Measurements from ENCODE around the gene RASGRF2.
"Not testable (repeated sequence)": the region's sequence is repeated elsewhere in the genome, so short reads cannot be mapped to it uniquely, and the experiment has no call there.

The RASGRF2 gene

DNA sequence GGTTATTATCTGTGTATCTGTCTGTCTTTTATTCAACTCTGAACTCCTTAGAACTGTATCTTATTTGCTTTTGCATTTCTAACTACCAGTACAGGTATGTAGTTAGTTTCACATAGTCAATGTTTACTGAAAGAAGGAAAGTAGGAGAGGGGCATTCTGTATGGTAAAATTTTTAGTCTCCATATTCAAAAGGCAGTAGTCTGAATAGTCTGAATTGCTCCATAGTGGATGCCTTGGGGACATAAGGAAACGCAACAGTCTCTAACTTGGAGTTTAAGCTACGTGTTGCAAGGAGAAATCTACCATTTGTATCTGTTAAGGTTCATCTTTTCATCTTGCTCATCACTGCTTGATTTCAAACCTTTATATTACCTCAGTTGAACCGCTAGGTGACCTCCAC, 26.2 kb downstream of the RASGRF2 start:
- DNase-seq = no peak

DNA sequence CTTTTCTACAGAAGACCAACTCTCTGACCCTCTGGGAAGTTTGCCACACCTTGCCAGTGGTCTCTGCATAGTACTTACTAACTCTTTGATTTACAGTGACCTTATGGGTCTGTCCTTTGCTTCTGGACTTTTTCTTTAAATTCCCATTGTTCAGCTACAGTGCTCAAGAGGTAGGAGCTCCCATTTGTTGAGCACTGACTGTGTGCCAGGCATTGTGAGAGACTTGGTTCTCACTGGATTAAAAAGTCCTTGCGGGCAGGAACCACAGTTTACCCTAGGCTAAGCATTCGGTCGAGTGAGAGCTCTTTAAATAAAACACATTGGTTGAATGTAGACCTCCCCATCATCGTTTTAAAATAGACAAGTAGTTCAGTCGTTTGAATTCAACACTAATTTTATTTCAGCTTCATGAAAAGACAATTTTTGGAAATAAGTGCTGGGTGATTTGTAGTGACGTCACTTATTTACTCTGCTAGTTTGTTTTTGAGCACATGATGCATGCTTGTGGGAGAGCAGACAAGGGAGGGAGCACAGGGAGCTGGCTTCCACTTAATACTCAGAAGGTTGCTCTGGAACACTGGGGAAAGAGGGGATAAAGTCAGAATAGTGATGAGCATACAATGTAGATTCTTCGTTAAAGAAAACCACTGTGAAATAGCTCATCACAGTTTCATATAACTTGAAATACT, 27.1 kb downstream of the RASGRF2 start:
- DNase-seq = no peak

DNA sequence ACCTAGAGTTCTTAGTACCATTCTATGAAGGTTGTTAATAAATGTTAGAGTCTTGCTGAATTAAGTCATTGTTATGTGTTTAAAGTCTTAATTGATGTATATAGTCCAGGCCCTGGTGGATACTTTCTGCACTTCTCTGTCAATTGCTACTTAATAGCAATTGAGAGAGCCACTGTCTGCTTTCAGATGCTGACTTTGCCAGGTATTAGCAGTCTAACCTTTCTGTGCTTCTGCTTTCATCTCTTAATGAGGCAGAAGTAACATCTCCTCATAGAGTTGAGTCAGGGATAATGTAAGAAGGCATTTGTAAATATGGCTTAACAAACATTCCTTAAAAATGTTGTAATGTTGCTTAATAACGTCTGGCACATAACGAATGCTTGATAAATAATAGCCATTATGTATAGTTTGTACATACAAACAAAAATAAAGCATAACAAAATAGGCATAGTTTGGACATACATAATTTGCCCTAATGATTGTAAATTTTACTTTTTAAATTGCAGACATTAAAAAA, 28.3 kb downstream of the RASGRF2 start:
- no peak for DNase-seq

DNA sequence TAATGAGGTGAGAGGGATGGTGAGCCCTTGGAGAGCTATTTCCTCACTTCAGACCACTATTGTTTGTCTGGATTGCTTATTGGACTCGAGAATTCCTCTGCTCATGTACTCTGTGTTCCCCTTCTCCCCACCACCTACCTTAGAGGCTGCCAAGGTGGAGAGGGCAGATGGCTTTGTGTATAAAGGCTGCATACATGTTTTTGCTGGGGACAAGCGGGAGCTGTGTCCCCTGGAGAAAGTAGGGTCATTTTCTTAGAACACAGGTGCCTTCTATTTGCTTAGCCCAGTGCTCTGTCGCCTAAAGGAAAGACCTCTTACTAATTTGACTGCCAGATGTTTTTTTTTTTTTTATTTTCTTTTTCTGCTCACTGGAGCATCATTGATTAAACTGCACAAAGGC, 29.7 kb downstream of the RASGRF2 start:
- no peak for DNase-seq

DNA sequence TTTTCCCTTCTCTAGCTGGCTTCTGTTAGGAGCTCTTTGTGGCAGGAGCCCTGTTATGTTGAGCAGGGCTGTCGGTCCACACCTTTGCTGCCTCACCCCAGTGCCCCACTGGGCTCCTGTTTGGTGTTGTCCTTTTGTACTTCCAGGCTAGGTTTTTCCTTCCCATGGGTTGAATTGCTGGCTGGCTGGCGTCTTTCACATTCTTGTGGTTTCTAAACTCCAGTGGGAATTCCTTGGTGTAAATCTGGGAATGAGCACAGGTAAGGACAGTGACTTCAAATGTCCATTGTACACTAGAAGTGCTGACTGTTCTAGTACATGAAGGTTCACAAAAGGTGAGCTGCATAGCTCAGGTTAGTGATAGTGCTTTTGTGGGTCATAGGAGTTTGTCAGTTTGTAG, 30.4 kb downstream of the RASGRF2 start:
- DNase-seq = no peak

DNA sequence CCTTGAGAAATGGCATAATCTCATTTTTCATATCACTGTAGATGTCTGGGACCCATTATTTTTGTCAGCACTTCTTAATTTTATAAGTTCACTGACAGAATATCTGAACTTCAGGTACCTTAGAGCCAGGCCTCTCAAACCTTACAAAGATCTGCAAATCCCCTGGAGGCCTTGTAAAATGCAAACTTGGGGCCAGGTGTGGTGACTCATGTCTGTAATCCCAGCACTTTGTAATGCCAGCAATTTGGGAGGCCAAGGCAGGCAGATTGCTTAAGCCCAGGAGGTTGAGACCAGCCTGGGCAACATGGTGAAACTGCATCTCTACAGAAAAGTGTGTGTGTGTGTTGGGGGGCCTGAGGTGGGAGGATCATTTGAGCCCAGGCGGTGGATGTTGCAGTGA, 30.8 kb downstream of the RASGRF2 start:
- no peak for DNase-seq

DNA sequence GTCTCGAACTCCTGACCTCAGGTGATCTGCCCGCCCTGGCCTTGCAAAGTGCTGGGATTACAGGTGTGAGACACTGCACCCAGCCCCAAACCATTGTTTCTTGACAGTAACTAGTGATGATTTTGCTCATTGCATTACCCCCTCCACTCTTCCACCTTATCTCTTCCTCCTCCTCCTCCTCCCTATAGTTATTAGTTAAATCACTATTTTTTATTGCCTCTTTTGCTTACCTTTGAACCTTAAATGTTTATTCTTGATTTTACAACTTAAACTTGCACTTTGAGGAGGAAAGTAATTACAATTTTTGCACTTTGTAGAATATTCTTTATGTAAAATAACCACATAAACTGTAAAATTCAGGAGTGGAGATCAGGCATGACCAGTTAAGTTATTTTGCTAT, 35.7 kb downstream of the RASGRF2 start:
- no peak for DNase-seq

DNA sequence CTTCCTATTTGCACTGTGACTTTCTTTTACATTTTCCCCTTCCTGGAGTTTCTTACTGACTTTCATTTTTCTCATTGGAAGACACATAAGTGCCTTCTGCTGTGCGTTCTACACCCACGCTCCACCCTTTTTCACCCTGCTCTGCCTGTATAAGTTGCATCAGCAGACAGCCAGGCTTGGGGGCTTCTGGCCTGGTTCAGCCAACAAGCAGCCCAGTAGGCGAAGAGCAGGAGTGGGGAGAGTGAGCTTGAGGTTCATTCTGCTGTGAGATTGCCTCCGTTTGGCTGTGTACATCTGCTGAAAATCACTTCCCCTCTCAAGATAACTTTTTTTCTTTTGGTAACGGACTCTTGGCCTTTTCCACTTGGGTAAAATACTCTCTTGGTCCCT, 38.4 kb downstream of the RASGRF2 start:
- DNase-seq = no peak

DNA sequence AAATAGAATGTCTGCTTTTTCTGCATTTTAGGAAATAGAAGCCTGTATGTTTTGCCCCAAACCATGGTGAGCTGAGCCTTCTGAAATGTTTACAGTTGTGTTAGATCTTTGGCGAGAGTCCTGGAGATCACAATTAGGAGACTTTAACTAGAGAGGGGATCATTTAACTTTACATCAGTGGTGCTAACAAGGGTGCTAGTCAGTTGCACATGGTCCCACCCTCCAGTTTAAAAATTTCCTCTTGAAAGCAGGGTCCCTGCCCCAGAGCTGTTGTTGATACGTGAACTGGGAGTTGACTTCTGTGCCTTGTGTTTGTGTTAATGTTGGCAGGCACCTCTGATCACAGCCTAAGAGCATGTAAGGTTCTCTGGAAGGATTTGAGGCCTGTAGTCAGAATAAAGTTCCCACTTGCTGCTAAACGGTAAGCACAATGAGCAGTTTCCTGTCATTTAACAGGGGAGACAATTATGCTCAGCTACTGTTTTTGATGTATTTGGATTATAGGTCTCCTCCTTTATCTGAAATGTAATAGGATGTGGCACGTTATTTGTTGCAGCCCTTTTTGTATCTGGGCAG, 43.7 kb downstream of the RASGRF2 start:
- DNase-seq = no peak

DNA sequence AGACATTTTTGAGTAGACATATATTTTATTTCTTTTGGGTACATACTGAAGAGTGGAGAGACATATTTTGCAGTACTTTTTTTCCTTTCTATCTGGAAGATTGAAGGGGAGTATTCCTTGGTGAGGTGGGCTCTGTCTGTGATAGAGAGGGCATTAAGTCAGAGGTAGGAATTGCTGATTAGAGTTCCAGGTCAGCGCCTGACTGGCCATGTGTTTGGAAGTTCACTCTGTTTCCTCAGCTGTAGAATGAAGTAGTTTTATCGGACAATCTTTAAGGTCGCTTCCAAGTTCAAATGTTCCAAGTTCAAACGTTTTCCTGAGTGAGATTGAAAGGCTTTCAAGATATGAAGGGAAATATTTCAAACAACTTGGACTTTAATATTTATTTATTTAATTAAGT, 45.5 kb downstream of the RASGRF2 start:
- DNase-seq = no peak

DNA sequence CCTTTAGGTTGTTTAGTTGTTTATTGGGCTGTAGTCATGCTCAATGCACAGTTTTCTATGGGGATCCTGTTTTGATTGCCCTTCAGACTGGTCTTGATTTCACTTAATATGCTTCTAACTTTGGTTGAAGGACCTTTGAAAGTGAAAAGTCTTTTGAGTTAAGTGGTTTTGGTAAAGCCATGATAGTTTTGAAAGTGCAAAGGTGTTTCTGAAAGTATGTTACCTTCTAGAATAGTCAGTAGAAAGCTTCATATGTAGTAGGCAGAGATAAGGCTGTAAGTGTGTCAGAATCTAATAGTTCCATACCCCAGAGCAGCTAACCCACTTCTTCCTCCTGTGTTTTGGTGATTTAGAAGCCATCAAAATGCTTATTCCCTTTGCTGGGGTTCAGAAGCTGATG, 46.1 kb downstream of the RASGRF2 start:
- no peak for DNase-seq

DNA sequence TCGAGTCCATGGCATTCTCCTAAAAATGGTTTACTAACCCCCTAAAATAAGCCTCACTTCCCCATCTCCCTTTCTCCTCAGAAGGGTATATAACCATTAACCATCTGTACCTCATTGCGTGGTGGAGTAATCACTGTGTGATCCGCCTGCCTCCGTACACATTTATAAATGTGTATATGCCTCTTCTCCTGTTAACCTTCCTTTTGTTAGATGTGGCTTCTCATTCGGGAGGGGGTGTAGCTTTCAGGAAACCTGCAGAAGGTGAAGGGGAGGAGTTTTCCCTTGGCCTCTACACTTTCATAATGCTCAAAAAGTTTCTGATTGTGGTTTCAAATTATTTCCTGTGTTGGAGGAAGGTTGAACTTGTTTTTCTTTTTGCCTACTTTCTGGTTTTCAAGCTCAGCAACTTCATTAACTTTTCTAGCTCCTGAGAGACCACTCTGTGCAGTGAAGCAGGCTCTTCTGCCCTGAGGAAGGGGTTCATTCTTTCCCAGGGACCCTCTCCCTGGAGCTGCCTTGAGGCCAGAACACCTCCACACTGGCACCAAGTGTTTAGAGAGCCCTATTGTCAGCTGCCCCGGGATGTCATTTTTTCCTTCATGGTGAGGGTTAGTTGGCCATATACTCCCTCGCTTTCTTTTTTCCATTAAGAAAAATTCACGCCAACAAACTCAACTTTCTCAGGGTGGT, 46.9 kb downstream of the RASGRF2 start:
- DNase-seq = no peak

DNA sequence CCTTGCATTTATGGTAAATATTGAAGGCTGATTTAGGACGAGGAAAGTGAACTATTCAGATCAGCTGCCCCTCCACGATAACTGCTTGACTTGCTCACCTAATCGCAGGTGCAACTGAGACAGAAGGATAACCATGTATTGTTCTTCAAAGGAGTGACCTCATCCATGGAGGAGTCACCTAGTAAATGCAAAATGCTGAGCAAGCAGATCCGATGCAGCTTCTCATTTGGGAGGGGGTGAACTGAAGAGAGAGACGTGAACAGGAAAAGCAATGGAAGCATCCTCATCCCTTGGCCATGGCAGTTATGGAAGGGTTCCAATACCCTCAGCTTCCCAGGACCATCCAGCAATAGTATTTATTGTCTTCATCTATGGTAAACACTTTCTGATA, 47.5 kb downstream of the RASGRF2 start:
- DNase-seq = no peak

DNA sequence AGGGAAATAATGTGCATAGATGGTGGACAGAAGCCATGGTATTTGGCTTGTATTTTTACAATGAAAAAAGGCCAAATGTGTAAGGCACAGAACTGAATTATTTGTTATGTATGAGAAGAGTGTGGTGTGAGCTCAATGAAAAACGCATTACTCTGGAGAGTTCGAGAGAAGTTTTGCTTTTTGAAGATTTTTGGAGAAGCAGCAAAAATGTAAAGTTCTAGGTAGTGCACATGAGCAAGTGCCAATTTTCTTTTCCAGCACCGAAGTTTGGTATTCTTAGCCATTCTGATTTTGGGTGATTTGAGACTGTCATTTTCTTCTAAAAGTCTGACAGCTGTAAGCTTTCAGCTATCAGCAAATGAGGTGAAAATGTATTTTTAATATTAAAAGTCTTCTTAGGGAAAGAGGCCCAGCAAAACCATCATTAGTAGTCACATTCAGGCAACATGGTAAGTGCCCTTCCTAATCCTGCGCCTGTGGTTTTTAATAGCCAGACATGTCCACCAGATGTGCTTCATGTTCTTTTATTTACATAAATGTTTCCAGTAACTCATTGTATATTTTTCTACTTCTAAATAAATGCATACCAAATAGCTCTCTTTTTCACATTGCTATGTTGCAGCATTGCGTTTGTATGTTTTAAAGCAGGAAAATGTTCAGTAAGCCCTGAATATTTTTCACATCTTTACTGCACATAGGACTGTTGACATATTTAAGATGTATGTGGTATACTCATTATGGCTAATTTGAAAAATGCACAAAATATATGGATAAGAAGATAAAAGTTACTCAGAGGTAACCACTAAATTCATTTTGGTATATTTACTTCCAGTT, 50.4 kb downstream of the RASGRF2 start:
- no peak for DNase-seq

DNA sequence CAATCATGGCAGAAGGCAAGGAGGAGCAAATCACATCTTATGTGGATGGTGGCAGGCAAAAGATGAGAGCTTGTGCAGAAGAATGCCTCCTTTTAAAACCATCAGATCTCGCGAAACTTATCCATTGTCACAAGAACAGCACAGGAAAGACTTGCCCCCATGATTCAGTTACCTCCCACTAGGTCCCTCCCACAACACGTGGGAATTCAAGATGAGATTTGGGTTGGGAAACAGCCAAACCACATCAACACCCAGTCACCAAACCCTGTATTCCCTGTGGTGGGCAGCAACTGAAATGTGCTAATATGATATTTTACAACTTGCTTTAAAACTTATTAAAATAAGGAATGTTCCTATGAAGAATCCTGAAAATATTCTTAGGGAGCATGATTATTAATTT, 54.2 kb downstream of the RASGRF2 start:
- no peak for DNase-seq

DNA sequence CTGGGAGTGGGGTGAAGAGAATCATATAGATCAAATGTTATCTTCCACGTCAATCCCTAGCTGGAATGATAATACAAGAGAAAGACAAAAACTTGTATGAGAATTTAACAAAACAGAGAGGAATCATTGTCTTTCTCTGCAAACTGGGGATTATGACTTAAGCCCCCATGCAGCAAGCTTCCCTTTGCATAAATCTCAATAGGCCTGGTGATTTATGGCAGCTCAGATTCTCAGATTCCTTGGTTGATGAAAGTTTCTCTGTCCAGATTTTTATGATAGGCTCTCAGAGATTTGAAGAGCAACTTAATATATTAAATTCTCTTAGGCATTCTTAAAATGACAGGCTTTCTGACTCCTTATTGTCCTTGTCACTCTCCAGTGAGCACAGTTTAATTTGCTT, 56.0 kb downstream of the RASGRF2 start:
- DNase-seq = no peak

DNA sequence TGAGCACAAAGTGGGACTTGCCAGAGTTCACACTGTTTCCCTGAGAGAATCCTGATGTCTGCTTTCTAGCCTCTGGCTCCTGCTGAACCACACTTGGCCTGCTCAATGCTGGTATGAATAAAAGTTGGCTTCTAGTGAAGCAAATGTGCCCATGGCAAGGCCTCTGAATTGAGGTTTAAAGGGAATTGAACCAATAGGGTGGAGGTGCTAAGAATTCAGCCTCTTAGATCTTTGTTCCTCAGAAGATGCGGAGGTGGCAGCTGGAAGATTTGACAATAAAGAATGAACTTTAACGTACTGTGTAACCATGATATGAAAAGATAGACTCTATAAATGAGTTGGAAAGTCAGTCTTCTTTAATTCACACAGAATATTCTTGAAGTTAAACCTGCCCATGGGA, 57.2 kb downstream of the RASGRF2 start:
- no peak for DNase-seq

DNA sequence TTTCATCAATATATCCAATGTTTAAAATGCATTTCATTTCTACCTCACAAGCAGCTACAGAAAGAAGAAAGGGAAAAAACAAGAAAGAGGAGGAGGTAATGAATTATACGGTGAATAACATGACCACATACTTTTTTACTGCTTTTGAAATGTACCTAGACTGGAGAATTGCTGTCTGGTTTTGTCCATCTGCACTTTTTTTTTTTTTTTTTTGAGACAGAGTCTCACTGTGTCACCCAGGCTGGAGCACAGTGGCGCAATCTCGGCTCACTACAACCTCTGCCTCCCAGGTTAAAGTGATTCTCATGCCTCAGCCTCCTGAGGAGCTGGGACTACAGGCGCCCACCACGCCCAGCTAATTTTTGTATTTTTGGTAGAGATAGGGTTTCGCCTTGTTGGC, 58.4 kb downstream of the RASGRF2 start:
- not testable (repeated sequence) for DNase-seq

DNA sequence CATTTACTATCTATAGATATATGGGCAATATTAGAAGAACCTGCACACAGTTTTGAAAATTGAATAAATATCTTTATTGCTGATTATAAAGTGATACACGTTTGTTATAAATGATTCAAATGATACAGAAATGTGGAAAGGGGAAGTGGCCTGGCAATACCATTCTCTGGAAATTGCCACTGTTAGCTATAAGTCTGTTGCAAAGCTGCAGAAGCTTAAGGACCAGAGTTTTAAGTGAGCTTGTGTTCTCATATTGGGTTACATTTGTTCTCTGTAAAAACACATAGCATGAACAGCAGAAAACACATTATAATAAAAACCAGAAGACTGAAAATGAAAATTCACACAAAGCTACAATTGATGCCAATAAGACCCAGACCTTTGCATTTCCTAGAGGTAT, 59.6 kb downstream of the RASGRF2 start:
- no peak for DNase-seq

DNA sequence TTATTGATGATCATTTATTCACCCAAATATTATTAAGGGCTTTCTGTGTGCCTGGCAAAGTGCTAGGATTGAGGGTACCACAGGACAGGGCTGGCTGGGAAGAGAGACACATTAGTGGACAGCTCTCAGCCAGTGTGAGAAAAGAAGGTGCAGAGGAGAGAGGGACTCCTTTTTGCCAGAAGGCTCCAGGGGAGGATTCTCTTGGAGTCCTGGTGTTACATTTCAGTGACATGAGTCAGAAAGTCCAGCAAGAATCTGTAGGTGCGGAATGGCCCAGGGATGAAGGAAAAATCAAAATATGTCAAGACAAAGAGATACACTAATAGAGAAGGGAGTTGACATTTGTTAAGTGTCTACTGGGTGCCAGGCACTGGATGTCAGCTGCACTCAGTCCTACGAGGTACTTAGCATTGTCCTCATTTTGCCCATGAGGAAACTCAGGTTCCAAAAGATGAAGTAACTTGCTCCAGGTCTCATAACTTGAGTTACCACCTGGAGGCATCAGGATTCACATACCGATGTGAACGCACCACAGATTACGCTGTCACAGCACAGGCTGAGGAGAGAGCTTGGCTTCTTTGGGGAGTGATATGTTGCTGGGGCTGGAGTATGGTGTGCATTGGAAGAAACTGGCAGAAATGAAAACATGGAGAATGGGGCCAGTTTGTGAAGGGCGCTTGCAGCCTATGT, 60.5 kb downstream of the RASGRF2 start:
- DNase-seq = no peak

DNA sequence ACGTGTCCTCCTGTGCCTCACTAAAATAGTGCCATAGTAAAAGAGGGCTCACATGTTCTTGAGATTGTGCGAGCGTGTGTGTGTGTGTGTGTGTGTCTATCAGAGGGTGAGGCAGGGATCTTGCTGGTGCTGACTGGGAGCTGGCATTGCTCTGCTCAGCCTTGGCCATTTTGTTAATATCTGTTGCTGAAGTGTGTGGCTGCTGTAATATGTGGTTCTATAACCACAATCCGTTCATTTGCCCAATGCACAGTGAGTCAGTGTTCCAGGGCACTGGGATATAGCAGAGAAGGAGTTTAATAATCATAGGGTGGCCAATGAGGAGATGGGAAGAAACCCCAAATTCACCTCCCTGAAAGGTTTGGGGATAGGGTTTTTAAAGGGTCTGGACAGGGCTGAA, 61.3 kb downstream of the RASGRF2 start:
- DNase-seq = no peak

DNA sequence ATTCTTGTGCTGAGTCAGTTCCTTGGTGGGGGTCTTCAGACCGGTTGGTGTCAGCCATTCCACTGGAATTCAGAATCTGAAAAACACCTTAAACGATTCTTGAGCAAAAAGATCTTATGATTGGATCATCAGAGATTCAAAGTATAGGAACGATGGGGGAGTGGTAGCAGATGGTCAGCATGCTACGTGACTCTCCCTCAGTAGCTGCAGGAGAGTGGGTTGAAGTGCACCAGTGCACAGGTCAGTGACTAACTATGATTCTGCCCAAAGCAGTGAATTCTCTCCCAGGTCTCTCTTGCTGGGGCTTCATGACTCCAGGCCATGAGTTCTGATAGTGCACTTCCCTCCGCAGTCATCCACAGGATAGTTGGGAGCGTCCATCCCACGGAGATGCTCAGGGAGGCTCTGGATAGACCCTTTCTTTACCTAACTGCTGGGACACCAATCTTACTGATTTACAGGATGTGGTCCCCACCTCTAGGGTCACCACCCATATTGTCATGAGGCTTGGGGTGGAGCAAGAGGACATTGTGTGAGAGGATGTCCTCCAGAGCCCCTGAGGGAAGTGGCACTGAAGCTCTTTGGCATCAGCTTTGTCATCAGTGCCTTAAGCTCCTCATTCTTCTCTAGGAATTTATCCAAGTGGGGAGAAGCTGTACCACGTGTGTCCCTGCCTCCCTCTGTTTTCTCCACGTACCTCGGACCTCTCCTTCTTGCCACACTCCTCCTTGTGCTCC, 62.0 kb downstream of the RASGRF2 start:
- no peak for DNase-seq

Data from NCI-H524 treated with DMSO at 0.1 percent for 48 hours (cell line).